ENCODE measurements around the gene ITGBL1.

DNA sequence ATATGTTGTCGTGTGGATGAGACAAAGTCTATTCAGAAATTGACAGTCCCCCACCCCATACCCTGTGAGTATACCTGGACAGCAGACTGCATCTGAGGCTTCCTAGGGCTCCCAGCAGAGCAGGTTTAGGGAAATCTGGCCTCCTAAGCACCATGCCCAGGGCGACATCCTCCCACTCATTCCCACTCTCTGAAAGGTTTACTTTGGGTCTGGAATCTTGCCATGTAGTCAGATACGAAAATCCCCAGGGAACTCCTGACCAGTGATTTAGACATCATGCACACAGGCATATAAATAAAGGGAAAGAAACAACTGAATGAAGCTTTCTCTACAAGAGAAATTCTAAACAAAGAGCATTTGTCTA is 35.5 kb upstream of the ITGBL1 start:
- TF ChIP-seq, protein P1, sequence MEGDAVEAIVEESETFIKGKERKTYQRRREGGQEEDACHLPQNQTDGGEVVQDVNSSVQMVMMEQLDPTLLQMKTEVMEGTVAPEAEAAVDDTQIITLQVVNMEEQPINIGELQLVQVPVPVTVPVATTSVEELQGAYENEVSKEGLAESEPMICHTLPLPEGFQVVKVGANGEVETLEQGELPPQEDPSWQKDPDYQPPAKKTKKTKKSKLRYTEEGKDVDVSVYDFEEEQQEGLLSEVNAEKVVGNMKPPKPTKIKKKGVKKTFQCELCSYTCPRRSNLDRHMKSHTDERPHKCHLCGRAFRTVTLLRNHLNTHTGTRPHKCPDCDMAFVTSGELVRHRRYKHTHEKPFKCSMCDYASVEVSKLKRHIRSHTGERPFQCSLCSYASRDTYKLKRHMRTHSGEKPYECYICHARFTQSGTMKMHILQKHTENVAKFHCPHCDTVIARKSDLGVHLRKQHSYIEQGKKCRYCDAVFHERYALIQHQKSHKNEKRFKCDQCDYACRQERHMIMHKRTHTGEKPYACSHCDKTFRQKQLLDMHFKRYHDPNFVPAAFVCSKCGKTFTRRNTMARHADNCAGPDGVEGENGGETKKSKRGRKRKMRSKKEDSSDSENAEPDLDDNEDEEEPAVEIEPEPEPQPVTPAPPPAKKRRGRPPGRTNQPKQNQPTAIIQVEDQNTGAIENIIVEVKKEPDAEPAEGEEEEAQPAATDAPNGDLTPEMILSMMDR (IDR thresholded peaks at IDR 0.05; ENCODE audit: low read depth, low read length) = no peak
- TF ChIP-seq POLR2A (IDR thresholded peaks at IDR 0.05; ENCODE audit: extremely low read depth, insufficient read length) = no peak
